HG03196 (cell line): ENCODE results near the gene GZMH.
"Not testable (repeated sequence)": the region's sequence is repeated elsewhere in the genome, so short reads cannot be mapped to it uniquely, and the experiment has no call there.

Source experiments
- ATAC-seq: cut with Tn5 transposase; IDR thresholded peaks from one replicate; pipeline ENCODE4 v1.9.1; 2021; ENCODE audit not compliant: unreplicated experiment

The GZMH gene

GRCh38 chr14:24595073-24595808 lies 14.2 kb downstream of the GZMH start:
- ATAC-seq, result no peak

DNA sequence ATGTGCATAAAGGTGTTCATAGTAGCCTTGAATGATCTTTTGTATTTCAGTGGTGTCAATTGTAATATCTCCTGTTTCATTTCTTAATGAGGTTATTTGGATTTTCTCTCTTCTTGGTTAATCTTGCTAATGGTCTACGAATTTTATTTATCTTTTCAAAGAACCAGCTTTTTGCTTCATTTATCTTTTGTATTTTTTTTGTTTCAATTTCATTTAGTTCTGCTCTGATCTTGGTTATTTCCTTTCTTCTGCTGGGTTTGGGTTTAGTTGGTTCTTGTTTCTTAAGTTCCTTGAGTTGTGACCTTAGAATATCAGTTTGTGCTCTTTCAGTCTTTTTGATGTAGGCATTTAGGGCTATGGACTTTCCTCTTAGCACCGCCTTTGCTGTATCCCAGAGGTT lies 18.5 kb downstream of the GZMH start:
- not testable (repeated sequence) for ATAC-seq

GRCh38 chr14:24584402-24584801 lies 25.1 kb downstream of the GZMH start:
- not testable (repeated sequence) for ATAC-seq

DNA sequence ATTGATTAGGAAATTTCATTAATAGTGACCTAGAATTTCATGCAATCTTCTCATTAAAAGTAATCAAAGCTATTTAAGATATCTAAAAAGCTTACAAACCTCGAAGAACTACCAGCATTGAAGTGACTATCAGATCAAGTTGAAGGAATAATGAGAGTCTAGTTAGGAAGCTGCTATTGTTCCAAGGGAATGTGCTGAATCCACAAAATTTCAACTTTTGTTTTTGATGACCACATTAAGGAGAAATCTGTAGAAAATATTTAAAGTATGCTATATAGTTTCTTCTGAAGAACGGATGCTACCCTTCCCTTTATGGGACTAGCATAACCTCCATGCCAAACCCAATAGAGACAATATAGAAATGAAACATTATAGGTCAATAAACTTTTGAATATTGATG lies 30.9 kb downstream of the GZMH start:
- no peak for ATAC-seq

GRCh38 chr14:24576771-24577170 lies 32.7 kb downstream of the GZMH start:
- ATAC-seq, result no peak

- no peak for ATAC-seq
Observed at GRCh38 chr14:24576182-24576581, 33.3 kb downstream of the GZMH start, which contains the start of gene CTSG. Gene CTSG (minus strand): TSS chr14:24576250. CDS start chr14:24576223, 27 bp downstream.

- ATAC-seq, result no peak
Observed at GRCh38 chr14:24574206-24574774, 35.2 kb downstream of the GZMH start.

GRCh38 chr14:24566318-24566717 lies 43.2 kb downstream of the GZMH start:
- no peak for ATAC-seq

DNA sequence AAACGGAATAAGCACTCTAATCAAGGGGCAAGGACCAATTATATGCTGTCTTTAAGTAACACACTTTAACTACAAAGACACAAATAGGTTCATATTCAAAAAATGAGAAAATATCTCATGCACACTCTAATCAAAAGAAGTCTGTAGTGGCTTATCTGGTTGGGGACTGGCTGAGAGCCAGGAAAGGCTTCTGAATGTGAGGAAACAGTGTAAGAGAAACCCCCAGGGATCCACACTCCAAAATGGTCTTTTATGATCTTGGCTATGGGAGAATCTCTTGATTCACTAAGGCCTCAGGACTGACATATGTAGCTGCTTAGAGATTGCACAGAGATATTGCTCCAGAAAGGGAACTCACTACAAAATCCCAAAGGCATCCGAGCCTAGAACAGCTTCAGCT lies 43.7 kb downstream of the GZMH start:
- ATAC-seq, result no peak

DNA sequence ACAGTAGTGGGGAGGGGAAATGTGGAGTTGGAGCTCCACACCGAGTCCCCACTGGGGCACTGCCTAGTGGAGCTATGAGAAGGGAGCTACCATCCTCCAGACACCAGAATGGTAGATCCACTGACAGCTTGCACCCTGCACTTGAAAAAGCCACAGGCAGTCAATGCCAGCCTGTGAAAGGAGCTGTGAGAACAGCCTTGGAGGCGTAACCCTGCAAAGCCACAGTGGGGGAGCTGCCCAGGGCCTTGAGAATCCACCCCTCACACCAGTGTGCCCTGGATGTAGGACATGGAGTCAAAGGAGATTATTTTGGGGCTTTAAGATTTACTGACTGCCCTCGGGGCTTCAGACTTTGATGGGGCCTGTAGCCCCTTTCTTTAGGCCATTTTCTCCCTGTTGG lies 46.0 kb downstream of the GZMH start:
- no peak for ATAC-seq

- no peak for ATAC-seq
Observed at GRCh38 chr14:24556756-24557155, 52.7 kb downstream of the GZMH start.
